Mucosa of gallbladder (tissue), 1 donor: Measurements from ENCODE around the gene GPD1L. TPM values are rescaled to one million over a fixed set of nuclear protein-coding genes. Genes with fewer than 3 reads are reported as not detected.

Source experiments
- DNase-seq: peaks from one replicate; pipeline ENCODE4 v3.0.0-alpha.2; 2020; ENCODE audit warnings: low spot score
- total RNA-seq: library from RNA; stranded (reverse); gene quantifications from one replicate; pipeline ENCODE4 v1.2.1, GENCODE V29; 2021
- donor health status: DM: no; HTN: no; CAD: no.

The GPD1L gene
- total RNA-seq, 1 donor from 2014 or later, result 31.1 TPM

GRCh38 chr3:32136703-32137102, 30.3 kb downstream of the GPD1L start:
- no peak for DNase-seq

- no peak for DNase-seq
Measured at GRCh38 chr3:32137870-32138269, 31.4 kb downstream of the GPD1L start.

- no peak for DNase-seq
Measured at GRCh38 chr3:32138545-32139104, 32.2 kb downstream of the GPD1L start.

- no peak for DNase-seq
Measured at GRCh38 chr3:32140943-32141342, 34.5 kb downstream of the GPD1L start.

- peak; percentile 72 for DNase-seq
Measured at GRCh38 chr3:32143849-32144757, 37.7 kb downstream of the GPD1L start.

- no peak for DNase-seq
Measured at GRCh38 chr3:32146746-32147211, 40.4 kb downstream of the GPD1L start.

GRCh38 chr3:32147509-32147908, 41.1 kb downstream of the GPD1L start:
- DNase-seq, result no peak

- no peak for DNase-seq
Measured at GRCh38 chr3:32147933-32148332, 41.5 kb downstream of the GPD1L start.

- no peak for DNase-seq
Measured at GRCh38 chr3:32148351-32148750, 41.9 kb downstream of the GPD1L start.

GRCh38 chr3:32153414-32154204, 47.2 kb downstream of the GPD1L start:
- DNase-seq, result no peak

GRCh38 chr3:32154205-32154579, 47.8 kb downstream of the GPD1L start:
- DNase-seq, result no peak

GRCh38 chr3:32155117-32155516, 48.7 kb downstream of the GPD1L start:
- DNase-seq, result no peak

- no peak for DNase-seq
Measured at GRCh38 chr3:32157600-32158264, 51.3 kb downstream of the GPD1L start.

- DNase-seq, result no peak
Measured at GRCh38 chr3:32160706-32161214, 54.3 kb downstream of the GPD1L start.

GRCh38 chr3:32165442-32165841, 59.0 kb downstream of the GPD1L start:
- no peak for DNase-seq

- no peak for DNase-seq
Measured at GRCh38 chr3:32166654-32167053, 60.2 kb downstream of the GPD1L start.

GRCh38 chr3:32172420-32172819, 66.0 kb downstream of the GPD1L start:
- no peak for DNase-seq

- peak; percentile 46 for DNase-seq
Measured at GRCh38 chr3:32175607-32176197, 69.3 kb downstream of the GPD1L start.

GRCh38 chr3:32176989-32177701, 70.7 kb downstream of the GPD1L start:
- DNase-seq, result peak; percentile 68

- DNase-seq, result peak; percentile 63
Measured at GRCh38 chr3:32177702-32178198, 71.3 kb downstream of the GPD1L start.
